ENCODE measurements around the gene ATXN1. TPM values are rescaled to one million over a fixed set of nuclear protein-coding genes. Genes with fewer than 3 reads are reported as not detected.

ATXN1 gene
- total and polyA plus RNA-seq, 2 of the 13 experiments (the other 11 are each of a cell fraction or from before 2014, with no cell fraction given) = 20.7 to 39.5 TPM

- no peak for TF ChIP-seq IKZF4 (CRISPR knock-in tag; IDR thresholded peaks at IDR 0.05; ENCODE audit: borderline replicate concordance, low read depth, not compliant biosample characterization)
- TF ChIP-seq FOXO1 (CRISPR knock-in tag; IDR thresholded peaks at IDR 0.05) = no peak
- TF ChIP-seq CHCHD3 (CRISPR knock-in tag; IDR thresholded peaks at IDR 0.05) = no peak
- TF ChIP-seq NFYB (CRISPR knock-in tag; IDR thresholded peaks at IDR 0.05) = no peak
- no peak for TF ChIP-seq TIGD3 (CRISPR knock-in tag; IDR thresholded peaks at IDR 0.05; ENCODE audit: borderline replicate concordance)
- no peak for TF ChIP-seq ZNF317 (CRISPR knock-in tag; IDR thresholded peaks at IDR 0.05)
- no peak for TF ChIP-seq SMARCE1 (IDR thresholded peaks at IDR 0.05; ENCODE audit: borderline replicate concordance)
Observed at GRCh38 chr6:16321826-16322225, 439.4 kb downstream of the ATXN1 start (continued).

- ATAC-seq (no peak), DNase-seq (ENCODE audit: low spot score) (no peak), FAIRE-seq (no peak)
- no peak overlapping the region for H3K27ac ChIP-seq (ENCODE audit: extremely low read length, insufficient read depth, low read length)
- no peak overlapping the region for H2AFZ ChIP-seq (ENCODE audit: low read length)
- in situ Hi-C loops (cut with HindIII; ENCODE audit: extremely low pct_ligation_motif_present, low pct_unique_long_range_greater_than_20kb) (no loop called here), intact Hi-C loops (cut with micrococcal nuclease; ENCODE audit: unreplicated experiment) (no loop called here)
- H3K4me3 ChIP-seq (replicated peaks in 1 of 3; ENCODE audit: insufficient read depth in 1 of 3, low read depth in 2 of 3, low read length in 3 of 3) = no peak overlapping the region
- H3K36me3 ChIP-seq (replicated peaks in 1 of 2; ENCODE audit: control insufficient read depth in 1 of 2, insufficient read depth in 2 of 2, low read length in 2 of 2) = peaks cover 10 to 28% of the 10 kb centered on the region in 2 experiments; a peak in 4 of 5 replicates
- 0 out of 2 replicates have a peak, but pooled peaks have one; percentile 18 for TF ChIP-seq FOXO4 (CRISPR knock-in tag; conservative IDR thresholded peaks at IDR 0.05)
- TF ChIP-seq SRY (CRISPR knock-in tag; IDR thresholded peaks at IDR 0.05) = no peak
- no peak for TF ChIP-seq NAIF1 (CRISPR knock-in tag; IDR thresholded peaks at IDR 0.05; ENCODE audit: borderline replicate concordance)
- no peak for TF ChIP-seq ZBTB37 (CRISPR knock-in tag; IDR thresholded peaks at IDR 0.05)
- ChIA-PET CTCF (ENCODE audit: low intra/inter-chr PET ratio, low total read pairs) (no interaction called here), POLR2A (no interaction called here)
- no peaks in the 10 kb centered on the region for H3K9me3 ChIP-seq (ENCODE audit: low read length)
- H3K9ac ChIP-seq (ENCODE audit: insufficient read depth, low read depth, low read length) = no peak overlapping the region
- no peaks in the 10 kb centered on the region for H3K27me3 ChIP-seq (ENCODE audit: control insufficient read depth in 1 of 2, insufficient read depth in 2 of 2, low read length in 2 of 2)
- no TSS peak for BruUV-seq (replicated peaks)
- 0 out of 2 replicates have a peak, but pooled peaks cover 3% of the 10 kb centered on the region for H4K20me1 ChIP-seq (ENCODE audit: insufficient read depth, low read length)
- no peak overlapping the region for H3K4me2 ChIP-seq (ENCODE audit: low read depth, low read length)
- H3K79me2 ChIP-seq (ENCODE audit: insufficient read depth, low read length) = no peaks in the 10 kb centered on the region
- peaks cover 22% of the 10 kb centered on the region for H3K4me1 ChIP-seq (ENCODE audit: insufficient read depth, low read length)
- 93% methylated on average over 7 of the region's 7 CpGs for WGBS (ENCODE audit: low lambda C conversion rate)
Observed at GRCh38 chr6:16321341-16321710, 439.9 kb downstream of the ATXN1 start.
